NCI-H2107 treated with DMSO at 0.1 percent for 48 hours (cell line): Measurements from ENCODE around the gene SVIL.
"Not testable (repeated sequence)": the region's sequence is repeated elsewhere in the genome, so short reads cannot be mapped to it uniquely, and the experiment has no call there.

Source experiments
- DNase-seq: peaks from one replicate; lab custom pipeline; 2025; ENCODE audit not compliant: unreplicated experiment; lab: John Stamatoyannopoulos, UW

The SVIL gene

DNA sequence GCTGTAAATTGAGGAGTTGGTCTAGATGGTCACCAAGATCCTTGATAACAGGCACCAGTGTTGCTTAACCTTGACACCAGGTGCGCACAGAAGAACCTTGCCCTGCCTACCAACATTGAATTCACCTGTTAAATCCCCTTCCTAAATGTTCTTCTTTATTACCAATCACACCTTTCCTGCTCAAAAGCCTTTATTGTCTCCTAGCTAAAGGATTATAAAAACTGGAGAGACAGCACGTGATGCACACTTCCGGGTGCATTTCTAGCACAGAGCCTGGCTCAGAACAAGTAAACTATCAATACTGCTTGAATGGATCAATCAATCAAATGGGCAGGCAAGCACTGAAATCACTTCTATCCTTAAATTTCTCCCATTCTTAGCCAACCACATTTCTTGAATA lies 56.3 kb downstream of the SVIL start:
- no peak for DNase-seq

DNA sequence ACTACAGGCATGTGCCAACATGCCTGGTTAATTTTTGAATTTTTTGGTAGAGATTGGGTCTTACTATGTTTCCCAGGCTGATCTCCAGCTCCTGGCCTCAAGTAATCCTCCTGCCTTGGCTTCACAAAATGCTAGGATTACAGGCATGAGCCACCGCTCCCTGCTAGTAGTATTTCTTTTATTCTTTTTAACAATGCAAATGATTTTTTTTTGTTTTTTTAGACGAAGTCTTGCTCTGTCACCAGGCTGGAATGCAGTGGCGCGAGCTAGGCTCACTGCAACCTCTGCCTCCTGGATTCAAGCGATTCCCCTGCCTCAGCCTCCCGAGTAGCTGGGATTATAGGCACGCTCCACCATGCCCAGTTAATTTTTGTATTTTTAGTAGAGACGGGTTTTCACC lies 58.1 kb downstream of the SVIL start:
- no peak for DNase-seq

DNA sequence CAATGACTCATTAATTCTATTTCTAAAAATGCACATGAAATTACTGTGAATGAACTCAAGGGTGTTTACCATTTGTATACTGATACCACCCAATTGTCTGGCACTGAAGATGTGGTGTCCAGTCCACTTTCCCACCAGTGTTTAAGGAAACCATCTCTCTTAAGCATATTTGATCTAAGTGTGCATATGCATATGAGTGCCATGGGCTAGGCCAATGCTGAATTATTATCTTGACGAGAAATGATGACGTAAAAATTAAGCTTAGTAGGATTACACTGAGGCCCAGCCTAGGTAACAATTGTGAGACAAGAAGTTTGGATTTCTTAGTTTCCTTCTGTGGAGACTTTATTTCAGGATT lies 59.7 kb downstream of the SVIL start:
- DNase-seq: no peak

DNA sequence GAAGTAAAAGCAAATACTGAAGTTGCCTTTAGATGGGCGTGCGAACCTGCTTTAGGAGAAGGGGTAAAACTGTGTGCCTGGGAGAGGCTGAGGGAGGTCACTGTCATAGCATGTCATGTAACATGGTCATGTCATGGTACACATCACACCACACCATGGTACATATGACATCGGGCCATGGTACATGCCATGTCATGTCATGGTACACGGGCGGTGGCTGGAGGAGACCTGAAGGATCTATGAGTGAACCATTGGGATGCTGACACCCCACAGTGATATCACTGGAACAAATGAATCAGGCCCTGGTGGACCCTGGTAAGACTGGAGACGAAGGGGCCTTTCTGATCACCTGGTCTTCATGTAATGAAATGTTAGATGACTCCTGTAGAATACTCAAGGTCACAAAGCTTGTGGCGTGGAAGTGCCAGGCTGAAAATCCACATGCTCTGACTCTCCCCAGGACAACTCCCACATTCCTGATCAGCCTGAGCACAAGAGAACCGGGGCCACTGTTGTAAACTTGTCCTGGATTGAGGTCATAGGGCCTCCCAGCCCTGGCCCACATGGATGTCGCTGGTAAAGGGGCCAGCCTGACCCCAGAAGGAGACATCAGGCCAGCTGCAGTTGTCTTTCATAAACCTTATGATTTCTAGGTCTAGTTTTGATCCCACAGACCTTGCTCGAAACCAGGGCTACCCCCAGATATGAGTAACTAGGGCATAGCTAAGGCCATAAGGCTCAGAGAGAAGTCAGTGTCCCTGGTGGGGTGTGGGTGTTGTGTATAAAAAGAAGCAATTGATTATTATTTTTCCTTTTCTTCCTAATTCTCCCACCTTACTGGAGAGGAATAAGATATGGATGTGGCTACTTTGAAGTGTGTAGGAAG lies 60.3 kb downstream of the SVIL start:
- DNase-seq: not testable (repeated sequence)

DNA sequence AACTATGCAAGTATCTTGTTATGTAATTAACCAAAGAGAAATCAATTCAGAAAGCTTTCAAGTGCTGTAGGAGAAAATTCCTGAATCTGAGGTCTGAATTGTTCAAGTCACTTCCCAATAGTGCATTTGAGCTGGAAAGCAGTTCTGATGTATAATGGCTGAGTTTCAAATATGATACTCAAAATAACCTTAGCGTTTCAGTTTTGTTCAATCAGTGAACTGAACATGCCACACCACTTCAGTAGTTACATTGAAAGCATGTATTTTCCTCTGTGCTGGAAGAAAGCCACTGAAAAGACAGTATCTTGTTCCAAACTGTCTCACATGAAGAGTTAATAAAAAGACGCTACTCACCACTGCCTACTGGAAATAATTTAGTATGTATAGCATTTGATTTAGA lies 64.5 kb downstream of the SVIL start:
- DNase-seq: not testable (repeated sequence)

DNA sequence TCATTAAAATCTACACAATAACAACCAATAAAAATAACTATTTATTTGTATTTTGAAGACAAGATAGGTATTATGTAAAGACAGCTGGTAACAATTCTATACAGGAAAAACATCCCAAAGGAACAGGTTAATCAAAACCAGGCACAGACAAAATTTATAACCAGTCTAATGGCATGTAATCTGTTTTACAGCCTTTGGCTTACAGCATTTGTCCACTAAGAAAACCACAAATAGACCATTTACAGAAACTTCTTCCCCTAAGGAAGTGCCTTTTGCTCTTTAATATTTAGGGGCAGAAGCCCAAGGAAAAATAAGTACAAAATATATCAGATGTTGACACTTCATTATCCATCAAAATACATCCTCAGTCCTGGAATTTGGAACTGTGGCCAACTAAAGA lies 65.0 kb downstream of the SVIL start:
- DNase-seq: no peak

DNA sequence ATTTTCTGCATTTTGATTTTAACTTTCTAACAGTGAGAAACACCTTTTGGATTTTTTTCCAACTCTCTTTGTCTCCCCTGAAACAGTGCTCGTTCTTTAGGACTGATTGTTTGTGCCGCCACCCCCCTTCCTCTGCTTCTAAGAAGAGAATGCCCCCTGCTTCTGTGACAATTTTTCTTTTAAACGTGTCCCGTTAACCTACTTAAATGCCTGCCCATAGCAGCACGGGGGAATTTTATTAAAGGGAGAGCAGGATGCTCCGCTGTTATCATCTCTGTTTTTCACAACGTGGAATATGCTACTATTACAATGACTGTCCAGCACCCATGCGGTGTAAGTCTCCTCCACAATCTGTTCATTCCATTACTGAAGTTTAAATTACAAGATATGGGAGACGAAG lies 67.8 kb downstream of the SVIL start:
- DNase-seq: no peak

DNA sequence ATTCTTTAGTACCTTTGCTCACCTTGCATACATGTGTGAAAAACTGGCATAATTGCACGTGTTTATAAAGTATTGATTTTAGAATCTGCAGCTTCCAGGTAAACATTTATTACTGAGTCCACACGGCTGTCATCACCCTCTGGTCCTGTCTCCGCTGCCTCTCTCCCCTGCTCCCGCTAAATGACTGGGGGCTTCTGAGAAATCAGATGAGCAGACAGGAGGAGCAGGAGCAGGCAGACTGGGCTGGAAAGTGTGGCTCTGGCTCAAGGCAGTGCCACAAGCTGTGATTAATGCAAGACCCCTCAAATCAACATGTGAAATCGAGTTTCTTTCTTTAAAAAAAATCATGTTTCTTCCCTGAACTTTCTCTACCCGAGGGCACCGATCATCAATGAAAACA lies 68.6 kb downstream of the SVIL start:
- not testable (repeated sequence) for DNase-seq

DNA sequence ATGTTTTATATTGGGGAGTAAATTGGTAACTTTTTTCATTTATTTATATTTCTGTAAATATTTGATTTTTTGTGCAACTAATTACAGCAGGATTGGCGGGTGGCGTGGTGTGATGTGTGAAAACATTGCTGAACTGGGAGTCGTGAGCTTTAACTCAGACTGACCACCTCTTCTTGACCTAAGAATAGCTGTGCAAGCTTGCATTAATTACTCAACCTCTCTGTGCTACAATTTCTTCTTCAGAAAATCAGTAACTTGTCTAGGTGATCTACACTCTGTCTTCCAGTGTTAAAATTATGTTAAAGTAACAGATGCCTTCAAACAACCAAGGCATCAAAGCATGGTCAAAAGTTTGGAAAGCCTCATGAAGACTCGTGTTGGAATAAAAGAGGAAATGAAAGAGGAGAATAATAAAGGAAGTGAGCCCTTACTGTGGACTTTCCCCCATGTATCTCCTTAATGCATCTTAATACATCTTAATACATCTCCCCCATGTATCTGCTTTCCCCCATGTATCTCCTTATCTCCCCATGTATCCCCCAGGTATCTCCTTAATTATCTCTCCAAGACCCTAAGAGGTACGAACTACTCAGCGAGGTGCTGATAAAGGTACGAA lies 71.2 kb downstream of the SVIL start:
- no peak for DNase-seq

DNA sequence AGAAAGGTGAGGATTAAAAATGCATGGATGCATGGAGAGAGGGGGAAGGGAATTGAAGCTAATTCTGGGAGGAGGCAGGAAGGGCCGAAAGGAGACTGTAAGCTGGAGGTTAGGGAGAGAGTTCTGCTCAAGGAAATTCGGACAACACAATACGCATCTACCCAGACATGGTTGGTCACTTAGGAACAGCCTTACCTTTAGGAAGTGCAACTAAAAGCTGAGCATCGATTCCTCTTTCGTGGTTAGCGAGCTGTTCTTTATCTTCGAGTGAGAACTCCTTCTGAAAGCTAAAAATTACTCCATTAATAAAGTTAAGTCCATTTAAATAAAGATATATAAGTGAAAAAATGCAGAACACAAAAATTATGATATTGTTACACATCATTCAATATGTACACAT lies 71.8 kb downstream of the SVIL start:
- DNase-seq: not testable (repeated sequence)

DNA sequence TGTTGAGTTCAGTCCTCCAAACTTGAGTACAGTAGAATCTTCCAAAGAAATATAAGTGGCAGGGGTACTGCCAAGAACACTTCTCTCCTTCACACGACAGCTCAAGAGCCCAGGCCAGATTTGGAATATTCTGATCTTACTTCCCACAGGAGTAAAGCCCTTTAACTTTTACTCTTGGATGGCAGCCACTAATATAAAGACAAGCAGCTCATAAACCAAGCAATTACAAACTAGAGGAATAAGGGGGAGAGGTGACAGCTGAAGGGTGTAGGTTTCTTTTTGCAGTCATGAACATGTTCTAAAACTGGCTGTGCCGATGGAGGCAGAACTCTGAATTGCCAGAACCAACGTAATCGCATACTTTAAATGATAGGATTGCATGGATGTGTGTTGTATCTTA lies 74.8 kb downstream of the SVIL start:
- DNase-seq: no peak

DNA sequence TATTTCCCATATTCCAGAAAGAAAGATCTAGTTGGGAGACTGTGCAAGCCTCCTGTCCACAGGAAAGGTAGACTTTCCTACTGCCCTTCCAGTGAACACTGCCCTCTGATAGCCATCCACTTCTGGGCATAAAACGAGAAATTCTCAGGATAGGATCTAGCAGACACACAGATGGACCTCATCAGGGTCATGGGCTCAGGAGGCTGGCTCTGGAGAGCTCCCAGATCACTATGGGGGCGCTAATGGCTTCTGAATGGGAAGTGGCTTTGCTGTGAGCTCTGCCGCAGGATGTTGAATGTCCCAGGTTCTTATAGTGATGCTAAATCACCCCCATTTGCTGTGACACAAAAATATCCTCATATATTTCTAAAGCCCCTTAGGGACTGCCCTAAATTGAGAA lies 77.1 kb downstream of the SVIL start:
- no peak for DNase-seq

DNA sequence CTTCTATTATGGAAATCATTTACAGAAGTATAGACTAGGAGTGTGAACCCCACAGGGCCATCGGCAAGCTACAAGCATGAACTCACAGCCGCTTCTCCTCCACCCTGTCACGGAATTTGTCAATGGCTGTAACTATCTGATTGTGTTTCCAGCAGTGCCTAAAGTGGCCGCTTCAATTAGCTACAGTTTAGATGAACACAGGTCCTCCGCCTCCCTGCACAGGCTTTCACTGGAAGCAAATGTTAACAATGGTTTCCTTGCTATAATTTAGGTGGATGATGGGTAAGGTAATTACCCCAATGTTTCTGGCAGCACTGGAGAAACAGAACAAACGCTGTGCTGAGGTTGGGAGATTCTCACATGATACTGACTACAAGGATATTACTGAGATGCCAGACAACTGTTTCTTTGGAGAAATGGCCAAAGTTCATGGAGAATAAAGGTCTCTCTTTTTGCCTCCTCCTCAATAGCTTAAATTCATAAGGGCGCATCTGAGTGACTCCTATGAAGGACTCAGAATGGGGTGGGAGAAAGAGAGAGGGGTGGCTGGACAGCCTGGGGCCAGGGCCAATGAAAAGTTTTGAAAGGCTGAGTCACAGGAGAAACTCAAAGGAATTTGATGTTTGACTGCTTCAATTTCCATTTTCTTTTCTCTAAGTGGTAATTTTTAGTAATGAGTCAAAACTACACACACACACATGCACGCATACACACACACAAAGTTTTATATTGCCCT lies 78.9 kb downstream of the SVIL start:
- no peak for DNase-seq

DNA sequence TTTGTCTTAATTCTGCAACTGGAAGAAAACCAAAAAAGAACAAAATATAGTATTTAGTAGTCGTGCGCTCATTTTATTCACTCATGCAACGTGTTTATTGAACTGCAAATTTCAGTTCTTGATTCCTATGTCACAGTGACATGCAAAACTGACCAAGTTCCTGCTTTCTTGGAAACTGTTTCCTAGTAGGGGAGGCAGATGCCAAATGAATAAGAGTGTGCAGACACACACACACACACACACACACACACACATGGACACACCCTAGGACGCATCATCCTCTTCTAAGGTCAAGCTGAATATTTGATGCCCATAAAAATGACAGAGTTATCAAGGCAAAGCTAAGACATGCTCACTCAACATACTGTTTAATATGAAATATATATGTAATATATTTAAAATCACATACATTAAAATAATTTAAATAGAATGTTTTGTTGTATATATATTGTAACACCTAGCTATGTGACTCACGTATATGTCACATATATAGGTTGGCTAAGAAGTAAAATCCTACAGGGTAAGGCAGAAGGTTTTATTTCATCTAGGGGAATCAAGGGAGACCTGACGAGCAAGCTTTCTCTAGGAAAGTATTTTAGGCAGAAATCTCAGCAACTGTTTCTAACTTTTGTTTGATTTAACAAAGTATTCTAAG lies 79.6 kb downstream of the SVIL start:
- DNase-seq: no peak

DNA sequence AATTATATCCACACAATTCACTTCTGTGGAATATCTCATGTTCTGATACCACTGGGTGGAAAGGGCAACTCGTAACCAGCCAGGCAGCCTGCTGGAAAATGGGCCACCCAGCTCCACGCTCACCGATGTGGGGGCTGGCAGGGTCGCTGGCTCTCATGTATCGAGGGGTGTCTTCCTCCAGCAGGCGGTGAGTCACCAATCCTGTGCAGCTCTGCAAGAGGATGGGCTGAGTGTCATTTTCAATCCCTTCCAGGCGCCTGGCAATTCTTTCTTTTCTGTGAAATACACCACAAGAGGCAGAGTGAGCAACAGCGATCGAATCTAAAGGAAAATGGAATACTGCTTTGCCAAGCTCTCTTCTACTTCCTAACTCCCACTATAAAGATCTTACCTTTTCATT lies 80.1 kb downstream of the SVIL start:
- DNase-seq: no peak

DNA sequence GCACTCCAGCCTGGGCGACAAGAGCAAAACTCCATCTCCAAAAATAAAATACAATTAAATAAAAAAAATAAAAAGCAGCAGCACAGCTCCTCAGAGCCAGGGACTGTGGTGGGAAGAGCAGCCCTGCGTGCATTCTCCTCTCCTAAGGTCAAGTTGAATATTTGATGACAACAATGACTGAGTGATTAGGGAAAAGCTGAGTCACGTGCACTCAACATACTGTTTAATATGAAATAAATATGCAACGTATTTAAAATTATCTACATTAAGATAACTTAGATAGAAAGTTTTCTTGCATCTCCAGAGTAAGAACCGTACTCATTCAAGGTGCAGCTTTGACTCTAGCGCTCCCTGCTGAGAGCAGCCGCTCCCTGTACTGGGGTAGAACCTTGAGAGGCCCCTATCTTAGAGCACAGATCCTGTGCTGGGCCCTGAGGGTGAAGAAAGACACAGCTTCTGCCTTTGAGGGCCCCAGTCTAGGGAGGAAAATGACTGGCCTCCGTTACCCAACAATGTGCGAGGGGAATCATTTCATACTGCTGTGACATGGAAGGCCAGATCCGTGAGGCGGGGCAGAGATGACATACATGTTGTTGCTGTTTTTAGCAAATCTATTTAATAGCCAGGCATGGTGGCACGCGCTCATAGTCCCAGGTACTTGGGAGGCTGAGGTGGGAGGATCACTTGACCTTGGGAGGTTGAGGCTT lies 81.1 kb downstream of the SVIL start:
- no peak for DNase-seq

DNA sequence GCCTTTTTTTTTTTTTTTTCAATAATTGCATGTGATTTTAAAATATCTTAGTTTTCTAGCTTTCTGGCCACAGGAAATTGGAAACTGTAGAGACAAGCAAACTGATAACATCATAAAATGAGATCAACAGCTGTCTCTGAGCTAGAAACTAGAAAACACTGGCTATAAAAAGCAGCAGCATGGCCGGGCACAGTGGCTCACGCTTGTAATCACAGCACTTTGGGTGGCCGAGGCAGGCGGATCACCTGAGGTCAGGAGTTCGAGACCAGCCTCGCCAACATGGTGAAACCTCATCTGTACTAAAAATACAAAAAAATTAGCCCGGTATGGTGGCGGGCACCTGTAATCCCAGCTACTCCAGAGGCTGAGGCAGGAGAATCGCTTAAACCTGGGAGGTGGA lies 81.7 kb downstream of the SVIL start:
- DNase-seq: not testable (repeated sequence)

DNA sequence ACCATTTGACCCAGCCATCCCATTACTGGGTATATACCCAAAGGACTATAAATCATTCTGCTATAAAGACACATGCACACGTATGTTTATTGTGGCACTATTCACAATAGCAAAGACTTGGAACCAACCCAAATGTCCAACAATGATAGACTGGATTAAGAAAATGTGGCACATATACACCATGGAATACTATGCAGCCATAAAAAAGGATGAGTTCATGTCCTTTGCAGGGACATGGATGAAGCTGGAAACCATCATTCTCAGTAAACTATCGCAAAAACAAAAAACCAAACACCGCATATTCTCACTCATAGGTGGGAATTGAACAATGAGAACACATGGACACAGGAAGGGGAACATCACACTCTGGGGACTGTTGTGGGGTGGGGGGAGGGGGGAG lies 85.3 kb downstream of the SVIL start:
- DNase-seq: not testable (repeated sequence)

DNA sequence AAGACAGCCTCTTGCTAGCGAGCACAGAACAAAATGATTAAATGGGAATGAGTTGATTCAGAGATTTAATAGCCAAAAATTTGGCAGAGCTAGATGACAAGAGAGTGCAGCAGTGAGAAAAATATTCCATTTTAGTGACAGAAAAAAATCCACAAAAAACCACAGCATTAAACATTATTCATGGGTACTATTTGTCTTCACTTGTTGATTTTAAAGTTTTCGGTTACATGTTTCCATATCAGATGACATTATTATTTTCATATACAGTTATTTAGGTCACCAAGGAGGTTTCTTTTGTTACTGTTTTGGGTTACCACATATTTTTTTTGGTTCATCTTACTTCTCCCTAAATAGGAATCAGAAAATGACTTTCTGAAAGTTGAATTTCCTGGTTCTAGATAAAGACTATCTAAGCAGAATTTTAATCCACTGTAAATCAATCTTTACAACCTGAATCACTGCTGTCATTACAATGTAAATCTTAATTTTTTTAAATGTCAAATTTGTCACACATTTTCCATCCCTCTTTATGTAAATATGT lies 87.9 kb downstream of the SVIL start:
- DNase-seq: no peak

DNA sequence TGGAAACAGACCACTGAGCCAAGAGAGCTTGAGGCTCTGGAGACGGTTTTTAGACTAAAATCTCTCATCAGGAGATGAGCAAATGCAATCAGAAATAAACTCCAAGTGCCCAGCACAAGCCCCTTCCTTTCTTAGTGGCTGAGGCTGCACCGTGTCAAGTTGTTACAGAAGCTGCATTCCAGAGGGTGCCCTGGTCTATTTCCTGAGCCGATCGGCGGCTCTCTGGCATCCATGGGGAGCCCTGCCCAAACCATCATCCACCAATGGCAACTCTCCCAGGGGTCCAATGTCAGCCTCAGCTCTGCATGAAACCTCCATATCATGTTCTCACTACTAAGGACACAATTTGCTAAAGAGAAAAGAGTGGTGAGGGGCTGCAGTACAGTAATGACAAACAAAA lies 89.6 kb downstream of the SVIL start:
- no peak for DNase-seq

DNA sequence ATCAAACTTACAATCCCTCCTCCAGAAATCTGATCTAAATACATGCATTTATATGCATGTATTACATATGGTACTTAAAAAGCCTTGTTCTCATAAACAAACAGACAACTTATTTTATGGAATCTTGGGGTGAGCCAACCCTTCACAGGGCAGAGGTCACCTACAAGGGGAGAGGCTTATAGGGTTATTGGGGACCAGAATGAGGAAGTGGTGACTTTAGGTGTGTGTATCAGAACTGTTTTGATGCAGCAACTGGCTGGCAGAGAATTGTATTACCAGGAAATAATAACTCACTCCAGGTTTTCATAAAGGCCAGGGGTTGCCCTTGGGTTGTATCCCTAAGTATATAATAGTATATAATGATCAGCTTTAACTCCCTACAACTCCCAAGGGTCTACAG lies 91.1 kb downstream of the SVIL start:
- DNase-seq: no peak
